GM19240 (cell line): ENCODE results near the gene ST6GALNAC1.

ENCODE experiments used
- DNase-seq: peaks from one replicate; pipeline ENCODE4 v3.0.0; 2011; ENCODE audit warnings: low spot score; ENCODE audit not compliant: insufficient read length

Gene ST6GALNAC1, protein sequence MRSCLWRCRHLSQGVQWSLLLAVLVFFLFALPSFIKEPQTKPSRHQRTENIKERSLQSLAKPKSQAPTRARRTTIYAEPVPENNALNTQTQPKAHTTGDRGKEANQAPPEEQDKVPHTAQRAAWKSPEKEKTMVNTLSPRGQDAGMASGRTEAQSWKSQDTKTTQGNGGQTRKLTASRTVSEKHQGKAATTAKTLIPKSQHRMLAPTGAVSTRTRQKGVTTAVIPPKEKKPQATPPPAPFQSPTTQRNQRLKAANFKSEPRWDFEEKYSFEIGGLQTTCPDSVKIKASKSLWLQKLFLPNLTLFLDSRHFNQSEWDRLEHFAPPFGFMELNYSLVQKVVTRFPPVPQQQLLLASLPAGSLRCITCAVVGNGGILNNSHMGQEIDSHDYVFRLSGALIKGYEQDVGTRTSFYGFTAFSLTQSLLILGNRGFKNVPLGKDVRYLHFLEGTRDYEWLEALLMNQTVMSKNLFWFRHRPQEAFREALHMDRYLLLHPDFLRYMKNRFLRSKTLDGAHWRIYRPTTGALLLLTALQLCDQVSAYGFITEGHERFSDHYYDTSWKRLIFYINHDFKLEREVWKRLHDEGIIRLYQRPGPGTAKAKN

DNA sequence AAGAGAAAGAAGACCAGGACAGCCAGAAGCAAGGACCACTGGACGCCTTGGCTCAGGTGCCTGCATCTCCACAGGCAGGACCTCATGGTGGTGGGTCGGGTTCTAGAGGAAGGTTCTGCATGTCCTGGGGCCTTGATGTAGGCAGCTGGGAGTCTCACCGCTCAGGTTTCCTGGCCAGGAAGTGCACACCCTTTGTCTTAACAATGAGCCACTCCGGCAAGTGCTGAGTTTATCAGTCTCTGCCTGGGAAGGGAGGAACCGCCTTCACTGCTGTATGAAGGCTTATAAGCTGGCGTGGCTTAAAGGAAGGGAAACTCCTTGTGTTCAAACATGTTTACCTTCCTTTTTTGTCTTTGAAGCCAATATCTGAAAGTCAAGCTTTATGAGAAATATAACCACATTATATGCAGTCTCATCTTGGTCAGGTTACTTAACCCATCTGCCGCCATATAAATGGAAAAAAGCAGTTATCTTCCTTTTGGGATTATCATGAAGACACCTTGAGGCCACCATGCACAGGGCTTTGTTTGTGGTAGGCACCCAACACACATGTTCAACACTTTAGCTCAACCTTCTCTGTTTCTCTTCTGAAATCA is at the start of gene ST6GALNAC1:
ST6GALNAC1 (minus strand) TSS at position 205 of the 596 bp plus-strand sequence; CDS start at position 86, 119 bp downstream.
- DNase-seq = no peak

DNA sequence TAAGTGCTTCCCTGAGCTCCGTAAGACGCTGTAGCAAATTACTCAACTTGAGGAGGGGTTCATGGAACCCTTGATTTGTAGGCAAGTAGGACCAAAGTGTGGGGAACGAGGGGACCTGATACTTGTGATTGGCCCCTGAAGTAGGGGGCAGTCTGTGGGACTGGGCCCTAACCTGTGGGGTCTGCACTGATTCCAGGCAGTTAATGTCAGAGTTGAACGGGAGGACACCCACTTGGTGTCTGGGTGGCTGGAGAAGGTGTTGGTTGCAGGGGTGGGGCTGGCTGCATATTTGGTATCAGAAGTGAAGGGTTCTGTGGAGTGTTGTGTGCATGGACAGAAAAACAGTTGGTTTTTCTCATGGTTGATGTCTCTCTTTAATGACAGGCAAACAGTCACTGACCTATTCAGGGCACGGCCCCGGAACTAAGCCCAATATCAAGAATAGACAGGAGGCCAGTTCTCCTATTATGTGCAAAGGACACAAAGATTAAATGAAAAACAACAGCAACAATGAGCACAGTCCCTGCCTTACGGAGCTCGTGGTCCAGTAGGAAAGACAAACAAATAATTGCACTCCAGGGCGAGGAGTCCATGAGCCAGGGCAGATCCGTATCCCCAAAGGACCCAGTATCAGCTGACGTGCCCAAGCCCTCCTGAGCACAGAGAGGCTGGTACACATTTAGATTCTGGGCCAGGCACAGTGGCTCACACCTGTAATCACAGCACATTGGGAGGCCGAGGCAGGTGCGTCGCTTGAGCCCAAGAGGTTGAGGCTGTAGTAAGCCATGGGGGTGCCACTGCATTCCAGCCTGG is 48.0 kb upstream of the ST6GALNAC1 start:
- no peak for DNase-seq

DNA sequence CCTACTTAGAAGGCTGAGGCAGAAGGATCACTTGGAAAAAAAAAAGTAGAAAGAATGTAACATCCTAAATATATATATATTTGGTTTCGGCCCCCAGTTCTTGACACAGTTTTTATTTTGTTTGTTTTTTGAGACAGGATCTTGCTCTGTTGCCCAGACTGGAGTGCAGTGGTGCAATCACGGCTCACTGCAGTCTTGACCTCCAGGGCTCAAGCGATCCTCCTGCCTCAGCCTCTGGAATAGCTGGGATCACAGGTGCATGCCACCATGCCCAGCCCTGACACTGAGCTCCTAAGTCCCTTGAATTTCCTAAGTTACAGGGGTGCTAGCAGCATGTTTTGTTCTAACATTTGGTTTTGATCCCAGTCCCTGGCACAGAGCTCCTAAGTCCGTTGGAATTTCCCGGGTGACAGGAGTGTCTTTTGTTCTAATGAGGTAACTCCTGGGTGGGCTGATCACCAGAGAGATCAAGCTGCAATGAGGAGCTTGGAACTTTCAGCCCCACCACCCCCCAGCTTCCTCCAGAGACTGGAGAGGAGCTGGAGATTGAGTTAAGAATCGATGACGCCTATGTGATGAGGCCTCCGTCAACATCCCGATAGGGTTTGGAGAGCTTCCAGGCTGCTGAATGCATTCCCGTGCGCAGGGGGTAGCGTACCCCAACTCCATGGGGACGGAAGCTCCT is 47.2 kb upstream of the ST6GALNAC1 start:
- DNase-seq = no peak

DNA sequence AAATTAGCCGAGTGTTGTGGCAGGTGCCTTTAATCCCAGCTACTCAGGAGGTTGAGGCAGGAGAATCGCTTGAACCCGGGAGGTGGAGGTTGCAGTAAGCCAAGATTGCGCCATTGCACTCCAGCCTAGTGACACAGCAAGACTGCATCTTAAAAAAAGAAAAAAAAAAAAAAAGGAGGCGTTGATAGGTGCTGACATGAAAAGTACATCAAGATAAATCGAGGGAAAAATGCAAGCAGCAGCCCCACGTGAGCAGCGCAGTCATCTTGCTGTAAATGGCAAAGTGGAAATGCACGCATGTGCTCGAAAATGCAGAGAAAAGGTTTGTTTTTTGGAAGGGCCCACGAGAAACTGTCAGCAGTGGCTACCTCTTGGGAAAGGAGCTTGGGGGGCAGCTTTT is 46.3 kb upstream of the ST6GALNAC1 start:
- no peak for DNase-seq

DNA sequence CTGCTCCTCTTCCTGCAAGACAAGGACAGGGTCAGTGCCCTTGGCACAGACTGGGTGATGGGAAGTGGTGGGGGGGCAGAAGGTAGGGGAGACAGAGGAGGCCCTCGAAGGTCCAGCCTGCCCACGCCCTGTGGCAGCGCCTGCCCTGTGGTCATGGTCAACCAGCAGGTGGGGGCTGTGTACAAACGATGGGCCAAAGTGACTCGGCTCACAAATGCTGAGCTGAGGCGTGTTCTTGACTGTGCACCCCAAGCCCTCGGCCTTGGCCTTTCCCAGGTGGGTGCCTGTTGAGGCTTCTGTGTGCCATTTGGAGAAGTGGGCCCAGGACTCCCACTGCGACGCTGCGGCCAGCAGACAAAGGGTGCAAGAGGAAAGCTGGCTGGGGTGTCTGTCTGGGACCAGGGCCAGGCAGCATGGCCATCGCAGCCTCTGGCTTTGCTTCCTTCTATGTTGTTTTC is 44.6 kb upstream of the ST6GALNAC1 start:
- DNase-seq = no peak

DNA sequence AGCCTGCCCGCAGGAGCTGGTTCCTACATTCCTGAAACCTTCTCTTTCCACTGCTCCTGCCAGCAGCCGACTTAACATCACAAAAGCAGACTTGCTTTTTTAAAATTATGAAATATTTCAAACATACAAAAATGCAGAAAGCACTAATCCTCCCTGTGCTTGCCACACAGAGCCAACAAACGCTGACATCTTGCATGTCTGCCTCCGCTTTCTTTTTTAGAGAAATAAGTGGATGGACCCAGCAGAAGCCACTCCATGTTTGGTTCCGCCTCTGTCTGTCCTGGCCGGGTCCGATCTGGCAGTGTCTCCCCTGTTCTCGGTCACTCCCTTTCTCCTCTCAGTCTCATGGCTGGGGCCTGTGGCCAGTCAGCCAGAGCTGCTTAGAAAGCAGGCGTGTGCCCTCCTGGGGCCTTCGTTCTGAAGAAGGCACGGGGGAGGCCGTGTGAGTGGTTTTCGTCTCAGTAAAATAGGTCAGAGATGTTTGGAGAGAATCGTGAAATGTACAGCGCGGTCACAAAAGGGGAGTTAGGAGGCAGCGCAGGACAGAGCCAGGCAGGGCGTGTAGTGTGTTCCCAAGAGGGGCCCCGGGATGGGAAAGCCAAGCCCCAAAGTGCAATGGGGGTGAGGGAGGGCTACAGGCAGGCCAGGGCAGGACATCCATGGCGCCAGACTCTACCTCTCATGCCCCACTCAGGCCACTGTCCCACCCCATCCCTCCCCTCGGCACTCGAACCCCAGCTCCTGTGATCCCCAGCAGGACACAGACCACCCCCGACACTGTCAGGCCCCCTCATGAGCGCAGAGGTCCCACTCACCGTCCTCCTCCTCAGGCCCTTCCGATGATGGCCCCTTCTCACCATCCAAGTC is 44.0 kb upstream of the ST6GALNAC1 start:
- DNase-seq = no peak

DNA sequence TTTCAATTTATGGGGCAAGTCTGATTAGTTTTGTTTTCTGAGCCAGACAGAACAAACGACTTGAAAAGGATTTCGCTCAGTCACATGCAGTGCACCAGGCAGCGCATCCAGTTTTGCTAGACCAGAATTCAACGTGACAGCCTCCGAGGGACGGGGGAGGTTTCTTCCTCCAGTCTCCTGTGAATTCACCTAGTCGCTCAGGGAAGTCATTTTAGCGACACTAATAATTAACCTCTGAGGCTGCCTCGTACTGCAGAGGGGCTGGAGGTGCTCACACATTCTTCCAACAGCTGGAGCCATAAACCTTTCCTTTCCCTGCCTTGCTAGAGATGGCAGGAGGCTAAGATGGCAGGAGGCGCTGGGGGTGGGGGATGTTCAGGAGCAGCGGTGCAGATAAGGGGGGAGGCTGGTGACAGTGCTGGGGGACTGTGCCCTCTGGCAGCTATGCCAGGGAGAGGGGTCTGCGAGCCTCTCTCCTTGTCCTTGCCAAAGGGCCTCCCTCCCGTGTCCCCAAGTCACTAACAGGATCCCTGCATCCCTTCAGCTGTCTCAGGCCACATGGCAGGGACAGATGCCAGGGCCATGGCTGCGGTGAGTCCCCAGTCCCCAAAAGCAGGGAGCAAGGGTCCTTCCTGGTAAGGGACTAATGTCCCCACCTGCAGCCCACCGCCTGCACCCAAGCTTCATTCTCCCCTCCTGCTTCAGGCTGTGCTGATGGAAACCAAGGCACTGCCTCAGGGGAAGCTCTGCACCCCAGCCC is 43.2 kb upstream of the ST6GALNAC1 start:
- DNase-seq = no peak

DNA sequence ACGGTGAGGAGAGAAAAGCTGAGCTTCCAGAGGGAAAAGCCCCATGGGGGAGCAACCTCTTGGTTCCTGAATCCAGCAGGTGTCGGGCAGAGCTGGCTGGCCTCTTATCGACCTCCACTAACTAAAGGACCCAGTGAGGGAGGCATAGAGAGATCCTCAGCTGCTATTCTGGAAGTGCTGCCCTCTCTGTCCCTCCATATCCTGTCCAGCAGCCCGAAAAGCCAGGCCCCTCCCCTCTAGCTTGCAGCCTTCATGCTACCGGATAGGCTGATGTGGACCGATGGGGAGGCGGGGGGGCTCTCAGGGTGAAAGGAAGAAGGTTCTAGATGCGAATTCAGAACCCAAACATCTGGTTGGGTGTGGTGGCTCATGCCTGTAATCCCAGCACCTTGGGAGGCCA is 42.3 kb upstream of the ST6GALNAC1 start:
- DNase-seq = no peak

DNA sequence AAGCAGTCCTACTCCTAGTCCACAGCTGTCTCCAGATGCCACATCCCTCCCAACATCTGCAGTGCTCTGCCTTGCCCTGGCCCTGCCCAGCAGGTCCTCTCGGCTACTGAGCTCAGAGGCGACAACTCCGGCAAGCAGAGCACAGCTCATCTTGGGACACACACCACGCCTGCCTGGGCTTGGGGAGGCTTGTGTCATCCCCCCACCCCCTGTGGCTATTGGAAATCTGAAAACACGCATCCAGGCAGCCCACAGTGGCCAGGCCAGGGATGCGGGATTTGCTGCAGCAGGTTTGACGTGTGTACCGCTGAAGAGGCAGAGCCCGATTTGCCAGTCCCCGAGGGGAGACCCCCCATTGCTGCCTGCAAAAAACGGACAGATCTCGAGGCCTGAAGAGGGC is 41.8 kb upstream of the ST6GALNAC1 start:
- DNase-seq = no peak

DNA sequence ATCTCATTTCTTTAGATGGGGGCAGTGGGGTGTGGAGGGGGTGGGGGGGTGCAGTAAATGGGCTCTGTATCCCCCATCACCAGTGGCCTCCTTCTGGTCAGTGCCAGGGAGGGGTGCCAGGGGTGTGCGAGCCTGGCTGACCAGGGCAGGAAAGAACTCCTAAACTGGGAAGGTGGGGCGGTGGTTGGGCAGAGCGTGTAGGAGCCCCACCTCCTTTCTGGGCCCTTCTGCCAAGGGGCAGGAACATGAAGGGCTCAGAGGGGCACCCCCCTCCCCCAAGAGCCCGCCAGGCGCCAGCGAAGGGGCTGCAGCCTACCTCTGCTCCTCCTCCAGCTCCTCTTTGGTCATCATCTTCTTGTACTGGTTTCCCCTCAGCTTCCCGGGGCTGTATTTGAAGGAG is 41.2 kb upstream of the ST6GALNAC1 start:
- no peak for DNase-seq

DNA sequence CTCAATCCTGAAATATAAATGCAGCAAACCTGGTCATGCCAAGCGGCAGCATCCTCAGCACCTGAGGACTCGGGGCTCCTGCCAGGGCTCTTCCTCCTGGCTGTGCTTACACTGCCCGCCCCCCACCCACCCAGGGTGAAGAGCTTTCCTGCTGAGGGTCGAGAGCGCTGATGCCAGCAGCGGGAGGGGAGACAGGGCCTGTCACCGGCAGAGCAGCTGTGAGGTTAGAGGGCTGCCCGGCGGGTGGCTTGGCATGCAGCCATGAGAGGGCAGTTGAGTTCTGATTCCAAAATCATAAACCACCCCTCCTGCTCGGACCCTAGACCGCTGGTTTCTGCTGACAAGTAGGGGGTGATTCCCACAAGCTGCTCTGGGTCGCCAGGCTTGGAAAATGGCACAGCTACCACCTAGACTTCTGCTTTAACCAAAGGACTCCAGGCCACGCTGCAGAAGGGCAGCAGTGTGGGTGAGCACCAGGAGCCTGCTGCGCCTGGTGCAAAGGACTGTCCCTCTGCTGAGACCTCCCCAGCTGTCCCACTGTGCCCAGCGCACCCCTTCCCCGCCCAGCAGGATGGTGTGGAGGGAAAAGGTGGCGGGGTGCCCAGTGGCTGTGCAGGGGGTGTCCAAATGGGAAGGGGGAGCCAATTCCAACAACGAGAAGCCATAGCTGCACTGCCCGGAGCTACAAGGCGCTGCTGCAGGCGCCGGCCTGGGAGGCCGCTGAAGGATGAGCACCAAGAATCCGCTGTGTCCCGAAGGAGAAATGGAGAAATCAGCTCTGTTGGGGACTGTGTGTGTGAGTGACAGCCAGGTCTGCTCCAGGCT is 40.6 kb upstream of the ST6GALNAC1 start:
- DNase-seq = no peak

DNA sequence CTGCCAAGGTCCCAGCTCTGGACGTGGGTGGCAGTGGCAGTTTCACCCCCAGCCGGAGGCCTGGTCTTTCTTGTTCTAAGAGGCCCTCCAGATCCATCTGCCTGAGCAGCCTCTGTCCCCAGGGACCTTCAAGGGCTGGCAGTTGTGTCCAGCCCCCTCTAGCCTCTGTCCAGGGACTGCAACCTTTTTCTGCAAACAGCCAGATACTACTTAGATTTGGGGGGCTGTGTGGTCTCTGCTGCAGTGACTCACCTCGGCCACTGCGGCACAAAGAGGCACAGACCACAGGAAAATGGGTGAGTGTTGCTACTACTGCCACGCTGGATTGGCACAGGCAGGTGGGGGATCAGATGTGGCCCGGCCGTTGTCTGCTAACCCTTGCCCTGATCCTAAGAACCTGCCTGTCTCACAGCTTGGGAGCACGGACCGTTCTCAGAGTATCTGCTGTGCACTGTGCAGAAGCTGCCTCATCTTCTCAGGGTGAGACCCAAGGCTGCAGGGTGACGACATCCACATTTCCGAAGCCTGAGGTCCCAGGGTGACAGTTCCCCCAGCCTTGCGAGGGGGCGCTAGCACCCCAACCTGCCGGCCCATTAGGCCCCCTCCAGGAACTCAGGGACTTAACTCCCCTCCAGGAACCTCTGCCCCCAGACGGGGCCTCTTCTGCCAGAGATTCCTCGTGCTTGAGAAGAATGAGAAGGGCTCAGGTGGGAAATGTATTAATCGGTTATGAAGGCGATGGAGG is 39.6 kb upstream of the ST6GALNAC1 start:
- DNase-seq = no peak

DNA sequence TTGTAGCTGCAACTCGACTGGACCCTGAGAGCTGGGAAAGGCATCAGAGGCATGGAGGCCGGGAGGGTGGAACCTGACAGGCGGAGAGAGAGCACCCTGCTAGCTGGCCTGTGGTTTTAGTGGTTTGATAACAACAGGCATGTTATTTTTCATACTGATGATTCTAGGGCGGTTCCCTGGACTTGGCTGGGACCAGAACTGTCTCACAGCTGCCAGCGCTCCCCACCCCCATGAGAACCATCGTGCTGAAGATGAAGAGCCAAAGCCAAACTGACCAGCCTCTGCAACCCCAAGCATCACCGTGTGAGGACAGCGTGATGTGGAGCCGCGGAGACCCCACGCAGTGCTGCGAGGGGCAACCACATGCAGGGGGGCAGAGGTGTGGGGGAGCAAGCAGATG is 38.7 kb upstream of the ST6GALNAC1 start:
- DNase-seq = no peak

DNA sequence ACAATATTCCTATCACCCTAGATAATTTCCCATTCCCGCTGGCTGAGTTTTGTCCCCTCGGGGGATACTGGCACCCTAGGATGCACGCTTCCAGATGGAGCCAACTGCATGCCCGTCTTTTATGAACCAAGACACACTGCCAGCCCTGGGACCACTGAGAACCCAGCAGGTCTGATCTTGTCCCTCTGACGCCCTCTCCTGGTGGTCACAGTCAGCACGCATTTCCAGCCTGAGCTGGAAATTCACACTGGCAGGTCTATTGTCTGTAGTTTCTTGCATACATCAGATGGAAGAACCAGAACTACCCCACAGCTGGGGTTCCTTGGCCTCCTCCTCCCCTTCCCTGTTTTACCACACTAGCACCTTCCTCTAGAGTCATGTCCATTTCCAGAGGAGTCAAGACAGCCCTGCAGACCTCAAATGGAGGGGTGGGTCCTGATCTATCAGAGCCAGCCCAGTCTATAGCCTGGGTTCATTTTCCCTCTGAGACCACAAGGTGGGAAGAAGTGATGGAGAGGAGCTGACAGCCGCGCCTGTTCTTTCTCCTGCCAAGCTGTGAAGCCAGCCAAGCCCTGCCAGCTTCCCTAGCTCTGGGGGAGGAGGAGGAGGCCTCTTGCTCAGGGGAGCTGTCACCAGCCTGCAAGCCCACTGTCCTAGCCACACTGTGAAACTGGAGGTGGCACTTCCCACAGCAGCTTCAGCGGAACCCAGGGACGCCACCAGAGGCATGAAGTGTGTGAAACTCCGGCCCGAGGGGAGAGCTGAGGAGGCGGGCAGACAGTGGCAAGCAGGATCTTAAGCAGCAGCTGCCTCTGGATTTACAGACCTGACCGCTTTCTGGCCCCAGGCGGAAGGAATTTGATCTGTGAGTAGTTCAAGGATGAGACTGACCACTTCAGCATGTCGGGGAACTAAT is 37.9 kb upstream of the ST6GALNAC1 start:
- DNase-seq = peak; percentile 58

DNA sequence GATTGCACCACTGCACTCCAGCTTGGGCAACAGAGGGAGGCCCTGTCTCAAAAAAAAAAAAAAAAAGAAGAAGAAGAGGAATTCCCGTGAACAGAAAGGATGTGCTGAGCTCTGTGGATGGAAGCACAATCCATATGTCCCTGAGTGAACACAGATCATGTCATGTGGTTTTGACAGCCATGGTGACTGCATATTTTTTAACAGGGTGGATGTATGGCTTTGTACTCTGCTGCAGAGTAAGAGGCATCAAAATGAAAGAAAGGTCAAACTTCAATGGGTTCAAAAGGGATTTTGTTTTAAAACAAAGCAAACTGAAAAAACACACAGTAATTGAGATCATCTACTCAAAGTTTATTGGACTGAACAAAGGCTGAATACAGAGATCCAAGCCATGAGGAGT is 35.7 kb upstream of the ST6GALNAC1 start:
- DNase-seq = no peak

DNA sequence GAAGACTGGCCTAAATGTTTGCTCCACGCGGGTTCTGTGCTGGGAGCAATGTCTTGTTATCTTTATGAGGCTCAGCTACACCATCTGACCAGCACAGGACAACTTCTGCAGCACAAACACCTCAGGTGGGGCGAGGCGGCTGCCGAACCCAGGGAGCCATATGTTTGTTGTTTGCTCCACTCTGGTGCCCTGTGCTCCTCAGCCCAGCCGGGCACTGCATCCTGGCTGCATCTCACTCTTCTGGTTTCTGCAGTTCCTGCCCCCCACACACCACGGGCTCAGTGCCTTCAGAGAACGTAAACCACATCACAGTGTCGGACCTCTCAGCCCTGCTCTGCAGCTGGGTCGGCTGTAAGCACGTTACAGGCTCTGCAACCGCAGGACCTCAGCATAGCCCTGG is 34.8 kb upstream of the ST6GALNAC1 start:
- no peak for DNase-seq

DNA sequence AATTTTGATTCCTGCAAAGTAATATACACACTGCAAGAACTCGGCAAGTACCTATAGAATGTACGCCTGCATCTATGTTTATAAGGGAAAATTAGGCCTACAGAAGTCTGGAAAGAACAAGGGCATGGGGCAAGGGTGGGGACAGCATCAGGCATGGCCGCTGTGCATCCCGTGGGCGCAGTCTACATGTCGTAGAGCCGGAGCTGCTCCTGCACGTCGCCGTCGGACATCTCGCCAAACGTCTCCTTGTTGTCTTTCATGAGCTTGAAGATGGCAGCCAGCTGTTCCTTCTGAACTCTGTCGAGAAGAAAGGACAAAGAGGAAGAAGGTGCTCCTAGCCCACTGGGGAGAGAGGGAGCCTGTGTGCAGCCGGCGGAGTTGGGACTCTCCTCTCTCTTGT is 33.8 kb upstream of the ST6GALNAC1 start:
- DNase-seq = no peak
